Activated effector memory CD4-positive, alpha-beta T cell treated with Interleukin-2 at 50 U/mL for 16 hours (primary cell): Measurements from ENCODE around the gene HPS3.
"Not testable (repeated sequence)": the region's sequence is repeated elsewhere in the genome, so short reads cannot be mapped to it uniquely, and the experiment has no call there.

Source experiments
- DNase-seq: peaks from one replicate; pipeline ENCODE4 v3.0.0-alpha.2; 2020

HPS3 gene, protein sequence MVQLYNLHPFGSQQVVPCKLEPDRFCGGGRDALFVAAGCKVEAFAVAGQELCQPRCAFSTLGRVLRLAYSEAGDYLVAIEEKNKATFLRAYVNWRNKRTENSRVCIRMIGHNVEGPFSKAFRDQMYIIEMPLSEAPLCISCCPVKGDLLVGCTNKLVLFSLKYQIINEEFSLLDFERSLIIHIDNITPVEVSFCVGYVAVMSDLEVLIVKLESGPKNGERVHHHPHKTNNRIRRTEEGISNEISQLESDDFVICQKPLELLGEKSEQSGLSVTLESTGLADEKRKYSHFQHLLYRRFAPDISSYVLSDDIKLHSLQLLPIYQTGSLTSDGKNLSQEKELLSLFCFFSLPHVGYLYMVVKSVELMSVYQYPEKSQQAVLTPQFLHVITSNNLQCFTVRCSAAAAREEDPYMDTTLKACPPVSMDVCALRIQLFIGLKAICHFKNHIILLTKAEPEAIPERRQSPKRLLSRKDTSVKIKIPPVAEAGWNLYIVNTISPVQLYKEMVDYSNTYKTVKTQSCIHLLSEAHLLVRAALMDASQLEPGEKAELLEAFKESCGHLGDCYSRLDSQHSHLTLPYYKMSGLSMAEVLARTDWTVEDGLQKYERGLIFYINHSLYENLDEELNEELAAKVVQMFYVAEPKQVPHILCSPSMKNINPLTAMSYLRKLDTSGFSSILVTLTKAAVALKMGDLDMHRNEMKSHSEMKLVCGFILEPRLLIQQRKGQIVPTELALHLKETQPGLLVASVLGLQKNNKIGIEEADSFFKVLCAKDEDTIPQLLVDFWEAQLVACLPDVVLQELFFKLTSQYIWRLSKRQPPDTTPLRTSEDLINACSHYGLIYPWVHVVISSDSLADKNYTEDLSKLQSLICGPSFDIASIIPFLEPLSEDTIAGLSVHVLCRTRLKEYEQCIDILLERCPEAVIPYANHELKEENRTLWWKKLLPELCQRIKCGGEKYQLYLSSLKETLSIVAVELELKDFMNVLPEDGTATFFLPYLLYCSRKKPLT

DNA sequence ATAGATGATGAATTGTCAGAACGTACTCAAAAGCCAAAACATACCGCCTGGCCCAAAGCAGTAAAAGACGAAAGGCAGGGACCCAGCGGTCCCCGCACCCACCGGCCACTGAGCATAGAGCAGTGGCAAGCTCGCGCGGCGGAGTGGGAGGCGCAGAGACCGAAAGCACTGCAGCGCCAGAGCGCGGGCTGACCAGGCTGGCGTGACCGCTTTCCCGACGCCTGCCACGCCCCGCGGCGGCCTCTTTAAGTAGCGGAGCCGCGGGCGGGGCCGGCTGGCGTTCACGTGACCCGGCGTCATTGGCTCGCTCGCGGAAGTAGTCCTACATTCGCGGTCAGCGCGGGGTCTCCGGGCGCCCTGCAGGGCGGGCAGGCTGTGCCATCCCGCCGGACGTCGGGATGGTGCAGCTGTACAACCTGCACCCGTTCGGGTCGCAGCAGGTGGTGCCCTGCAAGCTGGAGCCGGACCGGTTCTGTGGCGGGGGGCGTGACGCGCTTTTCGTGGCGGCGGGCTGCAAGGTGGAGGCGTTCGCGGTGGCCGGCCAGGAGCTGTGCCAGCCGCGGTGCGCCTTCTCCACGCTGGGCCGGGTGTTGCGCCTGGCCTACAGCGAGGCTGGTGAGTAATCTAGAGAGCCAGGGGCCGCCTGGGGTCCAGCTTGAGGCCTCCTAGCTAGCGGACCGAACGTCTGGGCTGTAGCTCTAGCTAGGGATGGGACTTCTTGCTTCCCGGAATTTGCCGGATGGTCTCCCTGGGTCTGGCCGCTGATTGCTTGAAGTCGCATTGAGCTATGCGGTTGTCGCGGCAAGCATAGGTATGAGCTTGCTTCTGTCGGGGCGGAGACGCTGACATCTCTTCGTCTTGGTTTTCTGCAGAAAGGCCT, at the start of gene HPS3:
HPS3 (plus strand) TSS at position 313 of the 880 bp plus-strand sequence; CDS start at position 399, 86 bp downstream.
- peak; percentile 73 for DNase-seq

- no peak for DNase-seq
Observed at GRCh38 chr3:149080011-149080698, 49.3 kb upstream of the HPS3 start.

- no peak for DNase-seq
Observed at GRCh38 chr3:149080699-149081091, 48.7 kb upstream of the HPS3 start.

DNA sequence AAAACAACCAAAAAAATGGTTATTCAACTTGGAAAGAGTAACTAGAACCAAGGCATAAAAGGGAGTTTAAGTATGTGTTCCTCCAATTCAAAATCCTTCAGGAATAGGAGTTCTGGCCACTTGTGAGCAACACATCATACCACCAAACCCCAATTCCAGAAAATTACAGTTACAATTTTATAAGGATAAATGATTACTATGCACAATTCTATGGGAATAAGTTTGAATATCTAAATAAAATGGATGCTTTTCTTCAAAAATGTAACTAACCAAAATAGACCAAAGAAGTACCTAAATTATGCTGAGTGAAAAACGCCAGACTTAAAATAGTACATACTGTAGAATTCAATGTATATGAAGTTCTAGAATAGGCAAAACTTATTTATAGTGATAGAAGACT, 47.7 kb upstream of the HPS3 start:
- DNase-seq, result no peak

DNA sequence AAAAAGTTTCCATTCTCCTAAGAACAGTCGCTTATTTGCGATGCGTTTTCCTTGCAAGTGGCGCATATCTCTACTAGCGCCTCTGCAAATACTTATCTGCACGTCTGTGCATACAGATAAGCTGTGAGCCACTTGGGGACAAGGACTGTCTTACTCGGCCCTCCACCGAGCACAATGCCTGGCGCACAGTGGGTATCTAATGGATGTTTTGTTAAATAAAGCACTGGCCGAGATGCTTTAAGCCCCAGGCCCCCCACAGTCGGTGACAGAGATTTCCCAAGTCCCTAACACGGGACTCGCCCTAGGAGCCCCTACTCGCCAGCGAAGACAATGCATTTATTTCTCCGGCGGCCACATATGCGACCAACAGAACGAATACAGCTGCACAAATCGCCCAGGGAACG, 43.6 kb upstream of the HPS3 start:
- DNase-seq, result no peak

DNA sequence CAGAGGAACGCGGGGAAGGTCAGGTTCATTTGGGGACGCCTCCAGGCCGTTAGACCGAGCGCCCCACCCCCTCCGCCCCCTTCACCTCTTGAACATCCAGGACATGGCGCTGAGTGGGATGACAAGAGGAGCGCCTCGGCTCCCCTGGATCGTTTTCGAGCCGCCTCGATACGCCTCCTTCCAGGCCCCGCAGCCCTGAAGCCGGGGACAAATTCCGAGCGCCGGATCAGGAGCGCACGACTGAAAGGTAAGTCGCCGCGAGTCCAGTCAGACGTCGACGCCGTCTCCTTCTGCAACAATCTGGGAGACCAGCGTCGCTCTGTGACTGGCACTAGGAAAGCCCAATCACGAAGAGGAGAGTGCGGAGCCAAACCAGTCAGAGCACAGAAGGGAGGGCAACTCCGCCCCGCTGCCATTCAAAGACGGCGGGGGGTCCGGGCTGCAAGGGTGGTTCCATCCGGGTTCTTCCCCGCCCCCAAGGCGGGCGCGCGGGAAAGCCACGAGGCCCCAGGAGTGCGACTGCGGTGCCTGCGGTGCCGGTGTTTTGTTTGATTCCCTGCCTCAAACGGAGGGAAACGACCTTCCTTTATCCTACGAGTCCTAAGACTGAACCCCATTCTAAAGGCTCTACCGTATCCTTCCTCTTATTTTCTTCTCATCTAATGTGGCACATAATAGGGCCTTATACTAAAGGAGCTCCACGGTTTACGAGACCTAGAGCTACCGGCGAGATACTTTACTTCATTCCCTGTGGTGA, 43.0 kb upstream of the HPS3 start, which contains the start of gene HLTF:
HLTF (minus strand) TSS at position 302 of the 757 bp plus-strand sequence; CDS start at position 105, 197 bp downstream.
- DNase-seq, result peak; percentile 84

GRCh38 chr3:149087208-149087607, 42.2 kb upstream of the HPS3 start:
- DNase-seq, result no peak

DNA sequence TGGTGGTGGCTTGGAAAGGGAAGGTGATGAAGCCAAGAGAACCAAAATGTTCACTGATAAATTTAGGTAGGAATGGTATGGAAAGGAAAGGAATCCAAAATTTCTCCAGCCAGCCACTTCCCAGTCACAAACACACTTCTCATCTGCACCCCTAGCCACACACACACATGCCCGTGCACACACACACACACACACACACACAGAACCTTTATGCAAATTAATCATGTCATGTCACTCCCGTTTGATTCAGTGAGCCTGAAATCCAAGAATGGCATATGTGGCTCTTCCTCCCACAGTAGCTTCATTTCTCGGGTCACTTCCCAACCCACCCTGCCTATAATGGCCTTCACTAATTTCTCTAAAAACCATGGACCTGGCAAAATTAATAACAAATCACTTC, 40.0 kb upstream of the HPS3 start:
- no peak for DNase-seq

DNA sequence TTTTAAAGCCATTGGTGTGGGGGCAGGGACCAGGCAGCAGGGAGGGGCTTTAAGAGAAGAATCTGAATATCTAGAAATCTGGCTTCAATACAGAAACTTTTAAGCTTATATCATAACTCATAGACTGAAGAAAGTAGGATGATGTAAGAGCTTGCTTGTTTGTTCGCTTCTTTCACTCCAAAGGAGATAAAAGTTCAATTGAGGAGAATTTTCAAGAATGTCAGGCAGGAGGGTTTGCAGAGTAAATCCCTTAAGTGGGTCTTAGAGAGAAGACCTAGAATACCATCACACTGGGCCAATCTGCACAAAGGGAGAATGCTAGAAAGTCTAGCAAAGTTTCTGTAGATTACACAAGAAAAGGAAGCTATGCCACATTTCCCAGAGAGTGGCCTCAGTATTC, 39.0 kb upstream of the HPS3 start:
- DNase-seq, result no peak

DNA sequence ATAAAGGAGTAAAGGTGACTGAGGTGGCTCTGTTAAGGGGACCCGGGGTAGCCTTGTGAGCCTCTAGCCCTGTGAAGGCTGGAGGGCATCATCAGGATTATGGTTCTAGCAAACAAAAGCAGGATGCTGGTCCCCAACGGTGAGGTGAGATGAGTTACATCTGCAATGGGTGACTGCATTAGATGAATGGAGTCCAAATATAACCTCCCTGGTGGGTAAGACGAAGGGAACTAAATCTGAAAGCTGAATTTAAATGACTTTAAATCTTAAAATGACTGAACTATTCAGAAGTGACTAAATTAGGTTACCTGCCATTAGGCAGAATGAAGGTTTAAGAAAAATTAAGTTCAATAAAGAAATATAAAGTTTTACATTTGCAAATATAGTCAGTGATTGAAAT, 38.5 kb upstream of the HPS3 start:
- DNase-seq, result no peak

DNA sequence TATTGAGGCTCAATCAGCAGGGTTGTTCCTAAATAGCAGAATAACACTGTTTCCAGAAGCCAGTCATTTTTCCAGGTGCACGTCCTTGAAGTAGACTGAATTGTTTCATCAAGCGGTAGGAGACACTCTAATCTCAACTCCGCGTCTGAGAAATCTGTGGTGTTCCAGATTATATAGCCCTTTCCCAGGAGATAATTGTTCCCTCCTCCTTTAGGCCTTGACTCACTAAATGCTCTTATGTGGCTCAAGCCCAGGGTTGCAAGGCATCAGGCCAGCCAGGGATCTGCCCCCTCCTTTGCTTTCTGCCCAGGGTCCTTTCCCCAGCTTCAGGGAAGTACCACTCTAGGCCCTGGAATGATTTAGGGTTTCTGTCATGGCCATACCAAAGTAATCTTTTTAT, 37.5 kb upstream of the HPS3 start:
- no peak for DNase-seq

DNA sequence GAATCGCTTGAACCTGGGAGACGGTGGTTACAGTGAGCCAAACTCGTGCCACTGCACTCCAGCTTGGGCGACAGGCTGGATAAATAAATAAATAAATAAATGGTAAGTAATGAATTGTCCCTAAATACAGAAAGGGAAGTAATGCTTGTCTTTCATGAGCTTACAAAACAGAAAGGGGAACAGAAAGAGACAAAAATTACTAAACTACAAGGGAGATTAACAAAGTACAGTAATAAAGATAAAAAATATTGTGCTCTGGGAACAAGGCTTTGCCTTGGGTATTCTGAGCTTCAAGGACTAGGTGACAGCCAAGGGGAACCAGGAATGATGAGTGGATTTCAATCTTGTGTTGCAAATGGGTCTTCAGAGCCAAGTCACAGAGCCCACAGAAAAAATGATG, 34.0 kb upstream of the HPS3 start:
- no peak for DNase-seq

- not testable (repeated sequence) for DNase-seq
Observed at GRCh38 chr3:149097987-149098386, 31.5 kb upstream of the HPS3 start.

- DNase-seq, result no peak
Observed at GRCh38 chr3:149101154-149101553, 28.3 kb upstream of the HPS3 start.

- no peak for DNase-seq
Observed at GRCh38 chr3:149101641-149102040, 27.8 kb upstream of the HPS3 start.

GRCh38 chr3:149104484-149104883, 25.0 kb upstream of the HPS3 start:
- no peak for DNase-seq

DNA sequence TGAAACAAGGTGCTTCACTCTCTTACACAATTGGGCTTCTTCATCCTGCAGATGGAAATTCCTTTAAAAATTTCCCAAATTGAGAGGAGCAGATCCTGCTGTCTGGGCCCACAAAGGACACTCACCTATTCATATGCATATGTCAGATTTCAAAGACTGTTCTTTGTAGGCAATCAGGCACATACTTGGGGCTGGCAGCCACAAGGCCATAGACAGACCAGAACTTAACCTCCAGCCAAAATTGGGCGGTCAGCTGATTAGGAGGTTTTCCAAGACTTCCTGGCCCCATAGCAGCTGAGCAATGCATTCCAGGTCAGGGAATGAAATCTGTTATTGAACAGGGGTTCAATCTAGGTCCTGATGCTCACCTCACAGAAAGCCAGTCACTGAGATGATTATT, 15.0 kb upstream of the HPS3 start:
- DNase-seq, result no peak

DNA sequence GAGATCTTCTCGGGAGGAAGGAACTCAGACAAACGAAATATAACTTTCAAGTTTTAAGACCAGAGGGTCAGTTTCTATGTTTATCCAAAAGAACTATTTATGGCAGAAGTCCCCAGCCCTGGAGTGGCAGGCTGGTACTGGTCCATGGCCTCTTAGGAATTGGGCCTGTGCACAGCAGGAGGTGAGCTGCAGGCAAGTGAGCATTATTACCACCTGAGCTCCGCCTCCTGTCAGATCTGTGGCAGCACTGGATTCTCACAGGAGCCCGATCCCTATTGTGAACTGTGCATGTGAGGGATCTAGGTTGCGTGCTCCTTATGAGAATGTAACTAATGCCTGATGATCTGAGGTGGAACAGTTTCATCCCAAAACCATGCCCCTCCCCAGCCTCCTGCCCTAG, 14.3 kb upstream of the HPS3 start:
- DNase-seq, result no peak

DNA sequence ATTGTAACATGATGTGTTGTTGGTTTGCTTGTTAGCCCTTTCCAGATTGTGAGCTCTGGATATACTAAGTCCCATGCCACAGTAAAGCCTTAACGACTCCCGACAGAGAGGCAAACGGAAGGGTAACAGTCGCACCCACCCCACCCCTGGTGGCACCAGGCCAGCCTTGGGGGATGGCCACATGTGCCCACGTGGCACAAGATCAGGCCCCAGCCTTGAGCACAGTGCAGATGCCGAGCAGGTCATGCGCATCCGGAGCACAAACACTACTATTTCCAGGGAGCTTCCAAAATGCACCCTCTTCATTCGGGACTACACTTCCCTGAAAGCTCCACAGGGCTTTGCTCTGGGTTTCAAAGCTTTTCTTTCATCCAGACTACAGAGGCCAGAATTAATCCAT, 10.7 kb upstream of the HPS3 start:
- DNase-seq, result no peak

DNA sequence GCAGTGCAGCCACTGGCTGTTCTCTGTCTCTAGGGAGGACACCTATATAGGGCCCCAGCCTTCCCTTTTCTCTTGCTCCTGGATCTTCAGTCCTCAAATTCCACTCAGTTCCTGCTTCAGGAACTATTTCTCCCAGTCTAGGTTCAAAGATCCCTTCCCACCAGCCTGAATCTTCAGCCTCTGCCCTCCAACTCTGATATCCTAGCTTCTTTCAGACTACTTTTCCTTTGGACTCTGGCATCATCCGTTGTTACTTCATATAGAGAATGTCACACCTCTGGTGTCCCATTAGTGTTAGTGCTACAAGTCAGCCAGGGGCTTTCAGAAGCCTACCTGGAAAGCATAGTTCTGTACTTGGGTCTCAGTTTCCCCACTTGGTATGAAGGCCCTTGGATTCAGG, 10.0 kb upstream of the HPS3 start:
- DNase-seq, result no peak
